ENCODE results near the gene RNU1-3.

DNA sequence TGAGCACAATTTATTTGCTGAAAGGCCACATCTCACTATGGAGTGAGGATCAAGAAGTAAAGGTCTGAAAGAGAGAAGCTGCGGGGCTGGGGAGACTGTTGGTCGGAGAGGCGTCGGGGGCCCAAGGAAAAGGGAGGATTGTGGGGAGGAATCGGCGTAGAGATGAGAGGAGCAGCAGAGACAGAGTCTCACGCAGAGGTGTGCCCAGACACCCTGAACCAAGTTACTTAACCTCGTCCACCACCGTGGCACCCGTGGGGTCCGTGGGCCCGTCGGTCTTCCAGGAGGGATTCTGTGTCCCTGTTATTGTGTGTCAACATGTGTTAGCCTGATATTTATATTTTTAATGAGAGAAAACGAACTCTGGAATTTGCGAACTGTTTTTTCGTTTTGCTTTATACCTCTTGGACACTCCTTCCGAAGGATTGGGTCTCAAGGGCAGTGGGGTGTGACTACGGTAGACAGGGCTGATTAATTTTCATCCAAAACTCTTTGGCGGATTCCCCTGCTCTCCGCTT, 49.6 kb downstream of the RNU1-3 start:
- TF ChIP-seq EZH2 (IDR thresholded peaks at IDR 0.05; ENCODE audit: insufficient read depth, low read length): no peak
- TF ChIP-seq, protein P1, sequence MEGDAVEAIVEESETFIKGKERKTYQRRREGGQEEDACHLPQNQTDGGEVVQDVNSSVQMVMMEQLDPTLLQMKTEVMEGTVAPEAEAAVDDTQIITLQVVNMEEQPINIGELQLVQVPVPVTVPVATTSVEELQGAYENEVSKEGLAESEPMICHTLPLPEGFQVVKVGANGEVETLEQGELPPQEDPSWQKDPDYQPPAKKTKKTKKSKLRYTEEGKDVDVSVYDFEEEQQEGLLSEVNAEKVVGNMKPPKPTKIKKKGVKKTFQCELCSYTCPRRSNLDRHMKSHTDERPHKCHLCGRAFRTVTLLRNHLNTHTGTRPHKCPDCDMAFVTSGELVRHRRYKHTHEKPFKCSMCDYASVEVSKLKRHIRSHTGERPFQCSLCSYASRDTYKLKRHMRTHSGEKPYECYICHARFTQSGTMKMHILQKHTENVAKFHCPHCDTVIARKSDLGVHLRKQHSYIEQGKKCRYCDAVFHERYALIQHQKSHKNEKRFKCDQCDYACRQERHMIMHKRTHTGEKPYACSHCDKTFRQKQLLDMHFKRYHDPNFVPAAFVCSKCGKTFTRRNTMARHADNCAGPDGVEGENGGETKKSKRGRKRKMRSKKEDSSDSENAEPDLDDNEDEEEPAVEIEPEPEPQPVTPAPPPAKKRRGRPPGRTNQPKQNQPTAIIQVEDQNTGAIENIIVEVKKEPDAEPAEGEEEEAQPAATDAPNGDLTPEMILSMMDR (IDR thresholded peaks at IDR 0.05; ENCODE audit: insufficient read depth, low read depth, low read length): no peak
